Calu3 (cell line): Measurements from ENCODE around the gene CUL4A. TPM values are rescaled to one million over a fixed set of nuclear protein-coding genes. Genes with fewer than 3 reads are reported as not detected.

Experiments used
- BruUV-seq: library from RNA; stranded (reverse); fragments of 400-500 nt; replicated peaks from 2 replicates; lab custom pipeline; 2021; lab: Mats Ljungman, UMichigan
- CTCF ChIA-PET: fragments of 300-600 bp; sonication (Branson Sonifier 250); formaldehyde crosslinking; loops from one replicate; lab custom pipeline; 2022; ENCODE audit warnings: antibody characterized with exemption; lab: Charles Lee
- DNase-seq: peaks from one replicate; pipeline ENCODE4 v3.0.0; 2022
- H3K27ac Mint-ChIP-seq: one replicate; pipeline ENCODE4 v1.8.0; 2022; ENCODE audit warnings: mixed read lengths; ENCODE audit not compliant: unreplicated experiment
- H3K27me3 Mint-ChIP-seq: one replicate; pipeline ENCODE4 v1.8.0; 2022; ENCODE audit warnings: mixed read lengths; ENCODE audit not compliant: unreplicated experiment
- H3K36me3 Mint-ChIP-seq: one replicate; pipeline ENCODE4 v1.8.0; 2022; ENCODE audit warnings: mild to moderate bottlenecking, moderate library complexity, mixed read lengths; ENCODE audit not compliant: insufficient read depth, unreplicated experiment
- H3K4me1 Mint-ChIP-seq: one replicate; pipeline ENCODE4 v1.8.0; 2022; ENCODE audit warnings: mild to moderate bottlenecking, low read depth, mixed read lengths; ENCODE audit not compliant: unreplicated experiment
- H3K4me3 Mint-ChIP-seq: one replicate; pipeline ENCODE4 v1.8.0; 2022; ENCODE audit warnings: mild to moderate bottlenecking, low read depth, moderate library complexity, mixed read lengths; ENCODE audit not compliant: unreplicated experiment
- H3K9me3 Mint-ChIP-seq: one replicate; pipeline ENCODE4 v1.8.0; 2022; ENCODE audit warnings: low read depth, mixed read lengths; ENCODE audit not compliant: unreplicated experiment
- CTCF ChIP-seq: fragments of 200-600 bp; IDR thresholded peaks from one replicate; pipeline ENCODE4 v1.8.0; 2022; ENCODE audit warnings: antibody characterized with exemption; ENCODE audit not compliant: unreplicated experiment
- intact Hi-C: fragments of 100-400 bp; cut with micrococcal nuclease; formaldehyde crosslinking; loops from one replicate; pipeline ENCODE4 v1.10.0; 2022; ENCODE audit not compliant: unreplicated experiment
- total RNA-seq: library from RNA; stranded (reverse); gene quantifications from 2 replicates; pipeline ENCODE4 v1.2.3, GENCODE V29; 2022

Gene CUL4A
- total RNA-seq, 1 experiment from 2014 or later = 32.1 TPM

GRCh38 chr13:113224486-113224885 is 15.1 kb downstream of the CUL4A start:
- Mint-ChIP-seq H3K4me3 (no peak overlapping the region), H3K27ac (no peak overlapping the region), H3K9me3 (no peaks in the 10 kb centered on the region), H3K27me3 (no peaks in the 10 kb centered on the region), H3K36me3 (peaks cover 17% of the 10 kb centered on the region), H3K4me1 (peaks cover 7% of the 10 kb centered on the region)
- CTCF ChIA-PET = no interaction called here
- DNase-seq = no peak
- intact Hi-C loops = no loop called here
- no TSS peak for BruUV-seq
- TF ChIP-seq CTCF = no peak

- intact Hi-C loops = no loop called here
- Mint-ChIP-seq H3K4me1 (no peaks in the 10 kb centered on the region), H3K4me3 (no peak overlapping the region), H3K27ac (no peak overlapping the region), H3K27me3 (no peaks in the 10 kb centered on the region), H3K36me3 (peaks cover 23% of the 10 kb centered on the region), H3K9me3 (no peaks in the 10 kb centered on the region)
- DNase-seq = no peak
- BruUV-seq = no TSS peak
- TF ChIP-seq CTCF = no peak
- CTCF ChIA-PET = no interaction called here
These were observed 16.1 kb downstream of the CUL4A start for GRCh38 chr13:113225515-113225914.

- no peaks in the 10 kb centered on the region for H3K4me1 Mint-ChIP-seq
- H3K4me3 Mint-ChIP-seq = no peak overlapping the region
- CTCF ChIA-PET = no interaction called here
- H3K27me3 Mint-ChIP-seq = no peaks in the 10 kb centered on the region
- H3K36me3 Mint-ChIP-seq = peaks cover 20% of the 10 kb centered on the region
- no peaks in the 10 kb centered on the region for H3K9me3 Mint-ChIP-seq
- BruUV-seq = no TSS peak
- TF ChIP-seq CTCF = no peak
- H3K27ac Mint-ChIP-seq = no peak overlapping the region
- DNase-seq = no peak
- intact Hi-C loops = no loop called here
These were observed 17.5 kb downstream of the CUL4A start for GRCh38 chr13:113226873-113227450.

- Mint-ChIP-seq H3K9me3 (no peaks in the 10 kb centered on the region), H3K36me3 (peaks cover 18% of the 10 kb centered on the region), H3K27me3 (no peaks in the 10 kb centered on the region), H3K27ac (no peak overlapping the region), H3K4me3 (no peak overlapping the region), H3K4me1 (no peaks in the 10 kb centered on the region)
- no peak for DNase-seq
- CTCF ChIA-PET = no interaction called here
- intact Hi-C loops = no loop called here
- no TSS peak for BruUV-seq
- TF ChIP-seq CTCF = no peak
These were observed 19.7 kb downstream of the CUL4A start for GRCh38 chr13:113229161-113229560.
